Stimulated activated naive CD4-positive, alpha-beta T cell (primary cell): ENCODE data around the gene NME4.
"Not testable (repeated sequence)": the region's sequence is repeated elsewhere in the genome, so short reads cannot be mapped to it uniquely, and the experiment has no call there.

Source experiments
- DNase-seq, 6 experiments: peaks; one replicate each; lab custom pipeline; 2025; lab: John Stamatoyannopoulos, UW

Gene NME4

DNA sequence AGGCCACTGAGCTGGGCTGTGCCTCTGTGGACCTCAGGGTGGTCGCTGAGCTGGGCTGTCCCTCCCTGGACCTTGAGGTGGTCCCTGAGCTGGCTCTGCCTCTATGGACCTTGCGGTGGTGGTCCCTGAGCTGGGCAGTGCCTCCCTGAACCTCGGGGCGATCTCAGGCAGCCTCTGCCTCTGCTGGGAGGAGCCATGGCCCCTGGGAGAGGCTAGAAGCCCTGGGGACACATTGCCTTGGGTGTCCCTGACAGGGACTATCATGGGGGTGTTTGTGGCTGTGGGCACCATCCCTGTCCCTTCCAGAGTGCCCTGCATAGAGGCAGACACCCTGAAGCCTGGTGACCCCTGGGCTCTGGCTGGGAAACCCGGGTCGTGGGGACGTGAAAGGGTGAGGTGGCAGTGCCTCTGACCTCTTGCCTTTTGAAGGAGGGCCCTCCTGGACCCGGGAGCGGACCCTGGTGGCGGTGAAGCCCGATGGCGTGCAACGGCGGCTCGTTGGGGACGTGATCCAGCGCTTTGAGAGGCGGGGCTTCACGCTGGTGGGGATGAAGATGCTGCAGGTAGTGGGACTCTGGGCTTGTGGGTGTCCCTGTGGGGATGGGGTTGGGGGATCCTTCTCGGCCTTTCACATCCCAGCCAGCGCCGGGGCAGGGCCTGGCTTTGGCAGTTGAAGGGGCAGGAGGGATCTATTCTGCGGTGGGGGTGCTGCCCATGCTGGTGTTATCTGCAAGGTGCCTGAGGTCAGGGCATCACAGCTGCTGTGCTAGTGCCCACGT lies 1.8 kb downstream of the NME4 start:
- DNase-seq: no peak

DNA sequence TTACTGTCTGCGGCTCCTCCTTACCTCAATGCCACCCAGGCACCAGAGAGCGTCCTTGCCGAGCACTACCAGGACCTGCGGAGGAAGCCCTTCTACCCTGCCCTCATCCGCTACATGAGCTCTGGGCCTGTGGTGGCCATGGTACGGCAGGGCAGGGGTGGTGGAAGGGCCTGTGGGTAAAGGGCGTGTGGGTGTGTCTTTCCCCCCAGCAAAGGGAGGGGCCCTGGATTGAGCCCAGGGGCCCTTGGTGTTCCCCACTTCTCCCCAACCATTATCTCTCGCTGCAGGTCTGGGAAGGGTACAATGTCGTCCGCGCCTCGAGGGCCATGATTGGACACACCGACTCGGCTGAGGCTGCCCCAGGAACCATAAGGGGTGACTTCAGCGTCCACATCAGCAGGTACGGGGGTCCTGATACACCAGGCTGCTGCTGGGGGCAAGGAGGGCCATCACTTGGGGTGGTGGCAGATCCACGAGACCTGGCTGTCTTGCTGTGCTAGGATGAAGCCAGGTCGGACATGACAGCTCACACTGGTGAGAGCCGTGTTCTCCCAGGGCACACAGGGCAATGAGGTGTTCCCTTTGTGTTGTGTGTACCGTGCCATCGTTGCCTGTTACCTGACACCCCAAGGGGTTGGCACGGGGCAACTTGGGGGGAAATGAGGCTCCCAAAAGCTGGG lies 2.5 kb downstream of the NME4 start:
- no peak for DNase-seq

DNA sequence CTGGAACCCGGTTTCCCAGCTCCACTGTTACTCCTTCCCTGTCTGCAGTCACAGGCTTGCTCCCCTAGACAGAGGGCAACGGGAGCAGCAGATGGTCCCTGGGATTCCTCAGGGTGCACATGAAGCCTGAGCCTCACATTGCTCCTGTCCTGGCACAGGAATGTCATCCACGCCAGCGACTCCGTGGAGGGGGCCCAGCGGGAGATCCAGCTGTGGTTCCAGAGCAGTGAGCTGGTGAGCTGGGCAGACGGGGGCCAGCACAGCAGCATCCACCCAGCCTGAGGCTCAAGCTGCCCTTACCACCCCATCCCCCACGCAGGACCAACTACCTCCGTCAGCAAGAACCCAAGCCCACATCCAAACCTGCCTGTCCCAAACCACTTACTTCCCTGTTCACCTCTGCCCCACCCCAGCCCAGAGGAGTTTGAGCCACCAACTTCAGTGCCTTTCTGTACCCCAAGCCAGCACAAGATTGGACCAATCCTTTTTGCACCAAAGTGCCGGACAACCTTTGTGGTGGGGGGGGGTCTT lies 3.1 kb downstream of the NME4 start:
- DNase-seq: no peak

DNA sequence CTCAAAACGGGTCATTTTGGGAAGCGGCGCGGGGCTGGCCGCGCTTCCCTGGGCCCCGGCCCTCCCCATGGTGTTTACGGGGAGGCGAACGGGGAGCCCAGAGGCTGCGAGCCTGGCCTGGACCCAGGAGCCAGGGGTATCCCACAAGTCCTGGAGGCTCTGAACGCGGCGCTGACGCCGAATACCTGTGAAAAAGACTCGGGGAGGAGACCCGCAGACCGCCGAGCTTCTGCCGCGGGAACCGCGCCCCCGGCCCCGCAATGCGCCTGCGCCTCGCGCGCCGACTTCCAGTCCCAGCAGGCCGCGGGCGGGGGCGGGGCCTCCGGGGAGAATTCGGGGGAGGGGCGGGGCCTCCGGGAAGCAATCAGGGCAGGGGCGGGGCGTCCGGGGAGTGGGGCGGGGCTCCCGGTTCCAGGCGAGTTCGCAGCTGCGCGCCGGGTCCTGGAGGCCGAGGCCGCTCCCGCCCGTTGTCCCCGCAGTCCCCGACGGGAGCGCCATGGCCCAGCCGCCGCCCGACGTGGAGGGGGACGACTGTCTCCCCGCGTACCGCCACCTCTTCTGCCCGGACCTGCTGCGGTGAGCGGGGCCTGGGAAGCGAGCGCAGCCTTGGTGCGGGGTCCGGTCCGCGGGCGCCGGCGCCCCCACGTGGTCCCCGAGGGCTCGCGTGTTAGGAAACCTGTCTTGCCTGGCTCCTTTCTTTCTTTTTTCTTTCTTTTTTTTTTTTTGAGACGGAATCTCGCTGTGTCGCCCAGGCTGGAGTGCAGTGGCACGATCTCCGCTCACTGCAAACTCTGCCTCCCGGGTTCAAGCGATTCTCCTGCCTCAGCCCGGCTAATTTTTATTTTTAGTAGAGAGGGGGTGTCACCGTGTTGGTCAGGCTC lies 4.7 kb downstream of the NME4 start, which contains the start of gene DECR2:
Gene DECR2 (plus strand): TSS at position 418 of the 881 bp plus-strand sequence. CDS start 79 bp downstream, at position 497.
- peak; percentile 93 to 99 (median 98) for DNase-seq

DNA sequence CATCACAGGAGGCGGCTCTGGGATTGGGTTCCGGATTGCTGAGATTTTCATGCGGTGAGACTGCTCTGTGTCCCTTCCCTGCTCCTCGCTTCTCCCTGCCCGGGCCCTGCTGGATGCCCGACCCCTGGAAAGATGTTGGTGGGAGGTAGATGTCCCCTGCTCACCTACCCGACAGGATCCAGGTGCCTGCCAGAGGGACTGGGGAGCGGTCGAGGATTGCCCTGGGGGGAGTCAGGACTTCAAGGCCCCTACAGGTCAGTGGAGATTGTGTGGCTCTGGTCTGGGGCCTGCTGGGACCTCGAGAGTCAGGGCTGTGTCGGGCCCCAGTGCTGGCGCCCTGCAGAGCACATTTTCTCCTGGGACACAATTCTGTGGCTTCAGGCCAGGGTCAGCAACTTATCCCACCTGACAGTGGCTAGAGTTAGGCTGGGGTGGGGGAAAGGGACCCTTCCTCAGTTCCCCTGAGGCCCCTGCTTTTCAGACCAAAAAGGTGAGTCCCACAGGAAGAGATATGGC lies 8.0 kb downstream of the NME4 start:
- DNase-seq: no peak

DNA sequence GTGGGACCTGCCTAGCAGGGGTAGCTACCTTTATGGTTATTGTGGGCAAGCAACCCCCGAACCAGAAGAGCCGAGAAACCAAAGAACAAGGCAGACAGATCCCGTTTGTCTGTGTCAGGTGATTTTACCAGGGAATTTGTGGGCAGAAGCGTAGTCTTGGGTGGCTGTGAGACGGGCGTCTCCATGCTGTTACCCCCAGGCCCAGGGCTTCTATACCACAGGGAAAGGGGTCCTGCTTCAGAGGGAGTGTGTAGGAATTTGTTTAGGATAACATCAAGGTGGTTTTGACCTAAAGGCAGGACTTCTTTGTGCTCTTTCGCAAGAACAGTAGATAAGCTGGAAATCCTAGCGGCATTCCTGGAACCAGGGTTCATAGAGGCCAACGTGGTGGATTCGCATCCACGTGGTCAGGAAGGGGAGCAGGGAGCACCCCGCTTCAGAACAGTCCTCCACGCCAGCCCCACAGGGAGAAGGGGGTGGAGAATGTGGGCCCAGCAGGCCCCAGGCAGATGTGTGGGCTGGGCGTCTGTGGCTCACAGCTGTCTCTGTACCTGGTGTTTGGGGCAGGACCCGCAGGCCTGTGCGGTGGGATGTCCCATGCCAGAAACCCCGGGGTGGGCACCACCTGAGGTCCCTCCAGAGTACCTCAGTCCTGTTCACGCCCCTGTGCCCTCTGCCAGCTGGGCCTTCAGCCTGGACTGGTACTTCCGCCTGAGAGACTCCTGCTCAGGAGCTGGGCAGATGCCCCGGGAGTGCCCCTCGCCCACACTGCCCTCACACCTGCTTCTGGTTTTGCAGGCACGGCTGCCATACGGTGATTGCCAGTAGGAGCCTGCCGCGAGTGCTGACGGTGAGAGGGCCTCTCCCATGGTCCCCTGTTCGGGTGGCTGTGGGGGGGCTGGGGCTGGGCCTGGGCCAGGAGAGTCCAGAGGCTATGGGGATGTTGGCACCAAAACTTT lies 8.8 kb downstream of the NME4 start:
- DNase-seq: no peak

DNA sequence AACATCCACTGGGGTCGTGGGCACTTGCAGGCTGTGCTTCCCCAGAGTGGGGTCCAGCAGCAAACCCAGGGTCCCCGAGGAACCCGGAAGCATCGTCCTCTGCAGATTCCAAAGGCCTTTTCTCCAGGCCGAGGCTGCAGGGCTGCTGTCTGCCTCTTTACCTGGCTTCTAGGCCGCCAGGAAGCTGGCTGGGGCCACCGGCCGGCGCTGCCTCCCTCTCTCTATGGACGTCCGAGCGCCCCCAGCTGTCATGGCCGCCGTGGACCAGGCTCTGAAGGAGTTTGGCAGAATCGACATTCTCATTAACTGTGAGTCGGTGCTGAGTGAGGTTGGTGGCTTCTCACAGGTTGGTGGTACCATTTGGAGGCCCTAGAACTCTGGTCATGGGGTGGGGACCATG lies 10.3 kb downstream of the NME4 start:
- DNase-seq: no peak

DNA sequence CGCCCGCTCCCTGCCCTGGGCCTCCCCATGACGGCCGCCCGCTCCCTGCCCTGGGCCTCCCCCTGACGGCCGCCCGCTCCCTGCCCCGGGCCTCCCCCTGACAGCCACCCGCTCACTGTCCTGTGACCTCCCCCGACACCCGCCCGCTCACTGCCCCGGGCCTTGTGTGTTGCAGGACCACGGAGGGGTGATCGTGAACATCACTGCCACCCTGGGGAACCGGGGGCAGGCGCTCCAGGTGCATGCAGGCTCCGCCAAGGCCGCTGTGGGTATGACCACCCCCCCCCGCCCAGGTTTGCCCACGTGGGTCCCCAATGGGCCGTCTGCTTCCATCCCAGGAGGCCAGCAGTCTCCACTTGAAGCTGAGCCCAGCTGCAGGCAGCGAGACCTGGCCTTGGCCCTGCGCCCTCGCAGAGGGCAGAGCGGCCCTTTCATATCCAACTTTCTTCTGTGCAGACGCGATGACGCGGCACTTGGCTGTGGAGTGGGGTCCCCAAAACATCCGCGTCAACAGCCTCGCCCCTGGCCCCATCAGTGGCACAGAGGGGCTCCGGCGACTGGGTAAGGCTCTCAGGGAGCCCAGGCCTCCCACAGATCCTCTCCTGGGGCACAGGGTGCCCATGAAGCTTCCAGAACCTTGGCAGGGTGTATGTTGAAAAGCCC lies 13.6 kb downstream of the NME4 start:
- DNase-seq: no peak

DNA sequence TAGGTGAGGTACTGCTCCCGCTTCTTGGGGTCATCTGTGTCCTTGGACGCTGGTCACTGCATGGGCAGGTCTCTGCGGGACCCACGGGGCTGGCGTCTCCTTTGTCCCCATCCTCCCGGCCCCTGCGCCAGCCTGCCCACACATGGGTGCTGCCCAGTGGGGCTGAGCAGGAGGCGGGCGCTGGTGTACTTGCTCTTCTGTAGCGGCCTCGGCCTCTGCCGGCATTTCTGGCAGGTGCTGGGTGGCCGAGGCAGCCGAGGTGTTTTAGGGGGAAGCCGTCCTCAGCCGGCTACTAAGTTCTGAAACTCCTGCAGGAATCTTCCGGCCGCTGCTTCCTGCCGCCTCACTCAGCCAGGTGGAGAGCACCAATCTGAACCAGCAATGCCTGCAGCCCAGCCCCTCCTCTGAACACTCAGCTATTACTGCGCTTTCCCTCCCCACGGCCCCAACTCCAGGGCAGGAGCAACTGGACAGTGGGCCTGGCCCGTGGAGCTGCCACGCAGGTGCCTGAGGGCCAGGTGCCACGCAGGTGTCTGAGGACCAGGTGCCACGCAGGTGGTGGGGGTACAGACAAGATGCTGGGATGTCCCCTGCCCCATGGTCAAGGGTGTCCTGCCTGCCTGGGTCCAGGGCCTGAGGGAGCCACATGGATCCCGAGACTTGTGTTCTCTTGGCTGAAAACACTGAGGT lies 14.7 kb downstream of the NME4 start:
- DNase-seq: no peak

DNA sequence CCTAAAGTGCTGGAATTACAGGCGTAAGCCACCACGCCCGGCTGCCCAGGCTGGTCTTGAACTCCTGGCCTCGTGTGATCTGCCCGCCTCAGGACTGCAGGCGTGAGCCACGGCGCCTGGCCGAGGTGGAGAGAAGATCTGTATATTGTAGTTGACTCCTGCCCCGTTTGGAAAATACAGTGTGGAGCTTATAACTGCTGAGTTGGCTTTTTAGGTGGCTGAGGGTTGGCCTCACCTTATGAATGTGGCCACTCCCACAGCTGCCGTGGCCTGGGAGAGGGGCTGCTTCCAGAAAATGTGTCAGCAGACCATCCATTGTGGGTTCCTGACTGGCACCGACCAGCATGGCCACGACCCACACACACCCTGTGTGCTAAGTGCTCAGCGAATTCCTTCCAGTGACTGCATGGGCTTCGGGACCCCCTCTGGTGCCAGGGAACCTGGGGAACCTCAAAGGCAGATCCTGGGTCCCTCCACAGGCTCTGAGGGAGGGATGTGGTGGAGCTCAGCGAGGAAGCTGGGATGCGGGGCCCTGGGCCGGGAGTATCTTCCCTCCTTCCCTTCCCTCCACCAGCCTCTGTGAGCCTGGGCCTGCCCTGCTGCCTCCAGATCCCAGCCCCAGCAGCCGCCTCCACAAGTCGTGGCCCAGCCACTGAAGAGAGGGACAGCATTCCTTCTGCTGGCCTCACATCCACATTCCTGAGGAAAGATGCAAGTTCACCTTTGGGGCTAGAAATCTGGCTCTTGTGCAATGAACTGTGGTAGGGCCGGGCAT lies 17.6 kb downstream of the NME4 start:
- no peak for DNase-seq

DNA sequence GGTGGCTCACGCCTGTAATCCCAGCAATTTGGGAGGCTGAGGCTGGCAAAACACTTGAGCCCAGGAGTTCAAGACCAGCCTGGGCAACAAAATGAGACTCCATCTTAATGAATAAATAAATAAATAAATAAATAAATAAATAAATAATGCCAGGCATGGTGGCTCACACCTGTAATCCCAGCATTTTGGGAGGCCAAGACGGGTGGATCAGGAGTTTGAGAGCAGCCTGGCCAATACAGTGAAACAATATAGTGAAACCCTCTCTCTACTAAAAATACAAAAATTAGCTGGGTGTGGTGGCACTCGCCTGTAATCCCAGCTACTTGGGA lies 18.1 kb downstream of the NME4 start:
- DNase-seq: not testable (repeated sequence)

DNA sequence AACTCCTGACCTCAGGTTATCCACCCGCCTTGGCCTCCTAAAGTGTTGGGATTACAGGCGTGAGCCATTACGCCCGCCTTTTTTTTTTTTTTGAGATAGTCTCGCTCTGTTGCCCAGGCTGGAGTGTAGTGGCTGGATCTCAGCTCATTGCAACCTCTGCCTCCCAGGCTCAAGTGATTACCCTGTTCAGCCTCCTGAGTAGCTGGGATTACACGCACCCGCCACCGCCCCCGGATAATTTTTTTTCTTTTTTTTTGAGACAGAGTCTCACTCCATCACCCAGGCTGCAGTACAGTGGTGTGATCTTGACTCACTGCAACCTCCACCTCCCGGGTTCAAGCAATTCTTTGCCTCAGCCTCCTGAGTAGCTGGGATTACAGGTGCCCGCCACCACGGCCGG lies 25.2 kb downstream of the NME4 start:
- not testable (repeated sequence) for DNase-seq

DNA sequence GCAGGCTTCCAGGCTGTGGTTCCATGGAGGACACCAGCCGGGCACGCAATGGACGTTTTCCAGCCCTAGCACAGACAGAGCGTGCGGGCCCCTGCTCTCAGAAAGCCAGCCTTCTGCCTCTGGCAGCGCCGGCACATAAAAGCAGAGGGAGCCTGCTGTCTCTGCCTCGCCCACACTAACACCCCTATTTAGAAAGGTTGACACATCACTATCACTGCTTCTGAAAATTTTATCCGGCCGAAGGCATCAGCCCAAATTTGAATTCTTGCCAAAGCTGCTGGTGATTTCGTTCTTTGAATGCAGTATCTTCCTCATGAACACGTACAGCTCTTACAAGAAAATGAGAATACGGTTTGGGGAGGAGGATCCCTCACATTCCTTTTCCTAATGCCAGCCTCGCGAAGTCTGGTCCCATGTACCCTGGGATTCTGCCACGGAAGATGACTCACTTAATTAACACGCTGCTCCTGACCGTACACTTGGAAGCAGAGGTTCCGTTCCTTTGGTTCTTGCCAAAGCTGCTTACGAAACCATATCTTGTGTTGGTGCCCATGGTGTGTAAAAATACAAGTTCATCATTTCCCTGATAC lies 27.1 kb downstream of the NME4 start:
- no peak for DNase-seq

DNA sequence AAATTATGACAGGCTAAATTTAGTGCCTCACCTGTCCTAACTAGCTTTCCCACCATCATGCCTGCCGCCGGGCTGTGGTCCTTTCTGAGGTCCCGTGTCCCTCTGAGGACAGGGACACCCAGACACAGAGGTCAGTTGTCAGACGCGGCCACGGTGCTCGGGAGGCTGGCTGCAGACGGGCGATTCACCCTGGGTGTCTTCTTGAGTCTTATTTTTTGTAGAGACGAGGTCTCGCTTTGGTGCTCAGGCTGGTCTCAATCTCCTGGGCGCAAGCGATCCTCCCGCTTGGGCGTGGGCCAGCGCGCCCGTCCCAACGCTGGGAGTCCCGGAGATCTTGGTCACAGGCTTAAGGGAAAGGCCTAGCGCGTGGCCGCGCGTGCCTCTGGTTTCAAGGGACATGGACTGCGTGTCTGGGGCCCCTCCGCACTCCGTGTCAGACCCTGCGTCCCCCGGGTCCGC lies 27.7 kb downstream of the NME4 start:
- DNase-seq: no peak

DNA sequence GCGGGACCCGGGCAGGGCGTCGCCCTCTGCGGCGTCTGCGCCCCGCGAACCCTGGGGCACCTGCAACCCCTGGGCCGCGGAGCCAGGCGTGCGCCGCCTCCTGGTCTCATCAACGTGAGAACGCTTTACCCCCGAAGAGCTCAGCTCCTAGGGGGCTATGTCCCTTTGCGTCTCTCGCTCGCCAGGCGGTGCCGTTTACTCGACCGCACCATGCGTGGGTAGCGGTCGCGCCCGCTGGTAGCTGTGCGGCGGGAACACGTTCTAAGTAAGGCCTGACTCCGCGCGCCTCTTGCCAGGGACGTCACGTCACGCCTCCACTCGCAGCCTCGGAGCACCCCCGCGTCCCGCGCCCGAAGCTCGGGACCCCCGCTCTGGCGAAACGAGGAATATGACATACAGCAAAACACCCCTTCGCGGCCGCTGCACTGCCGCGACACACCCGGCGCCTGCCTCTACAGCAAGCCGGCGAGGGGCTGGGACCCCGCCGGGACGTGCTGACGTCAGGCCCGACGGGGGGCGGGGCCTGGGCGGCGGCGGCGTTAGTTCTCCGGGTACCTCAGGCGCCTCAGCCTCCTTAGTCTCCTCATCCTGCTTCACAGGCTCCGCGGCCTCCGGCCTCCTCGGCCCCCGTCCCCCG lies 28.2 kb downstream of the NME4 start, which contains the start of gene RAB11FIP3:
Gene RAB11FIP3 (plus strand): TSS at position 568 of the 637 bp plus-strand sequence. CDS start 358 bp downstream, outside the sequence.
- peak; percentile 65 to 95 (median 80) for DNase-seq

DNA sequence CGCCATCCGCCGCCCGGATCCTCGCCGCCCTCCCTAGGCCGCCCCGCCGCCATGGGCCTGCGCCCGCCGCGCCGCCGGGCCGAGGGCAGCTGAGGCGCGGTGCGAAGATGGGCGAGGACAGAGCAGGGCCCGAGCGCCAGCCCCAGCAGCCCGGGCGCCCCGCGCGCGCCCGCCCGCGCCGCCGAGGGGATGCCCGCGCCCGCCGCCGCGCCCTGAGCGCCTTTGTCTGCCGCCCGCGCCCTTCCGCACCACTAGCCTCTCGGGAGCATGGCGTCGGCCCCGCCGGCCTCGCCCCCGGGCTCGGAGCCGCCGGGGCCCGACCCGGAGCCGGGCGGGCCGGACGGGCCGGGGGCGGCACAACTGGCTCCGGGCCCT lies 28.7 kb downstream of the NME4 start:
- DNase-seq: peak in 4 of 6 experiments; percentile 36 to 76 (median 52)

DNA sequence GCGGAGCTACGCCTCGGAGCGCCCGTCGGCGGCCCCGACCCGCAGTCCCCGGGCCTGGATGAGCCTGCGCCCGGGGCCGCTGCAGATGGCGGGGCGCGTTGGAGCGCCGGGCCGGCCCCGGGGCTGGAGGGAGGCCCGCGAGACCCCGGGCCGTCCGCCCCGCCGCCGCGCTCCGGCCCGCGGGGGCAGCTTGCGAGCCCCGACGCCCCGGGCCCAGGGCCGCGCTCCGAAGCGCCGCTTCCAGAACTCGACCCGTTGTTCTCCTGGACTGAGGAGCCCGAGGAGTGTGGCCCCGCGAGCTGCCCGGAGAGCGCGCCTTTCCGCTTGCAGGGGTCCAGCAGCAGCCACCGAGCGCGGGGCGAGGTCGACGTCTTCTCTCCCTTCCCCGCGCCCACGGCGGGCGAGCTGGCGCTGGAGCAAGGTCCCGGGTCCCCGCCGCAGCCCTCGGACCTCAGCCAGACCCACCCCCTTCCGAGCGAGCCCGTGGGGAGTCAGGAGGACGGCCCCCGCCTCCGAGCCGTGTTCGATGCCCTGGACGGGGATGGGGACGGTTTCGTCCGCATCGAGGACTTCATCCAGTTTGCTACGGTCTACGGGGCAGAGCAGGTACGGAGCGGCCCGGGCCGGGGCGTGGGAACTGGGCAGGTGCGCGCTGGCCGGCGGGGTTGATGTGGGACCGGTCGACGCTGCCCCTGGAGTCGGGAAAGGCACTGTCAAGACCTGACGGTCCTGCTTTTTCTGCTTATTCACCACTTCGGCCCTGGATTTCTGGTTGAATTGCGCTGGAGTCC lies 29.3 kb downstream of the NME4 start:
- peak in 3 of 6 experiments; percentile 1 to 20 (median 10) for DNase-seq
